Peyer's patch (tissue), 4 donors: Measurements from ENCODE around the gene CAPN5. TPM values are rescaled to one million over a fixed set of nuclear protein-coding genes. Genes with fewer than 3 reads are reported as not detected.

Experiments
- DNase-seq, 3 donors: peaks; one replicate each; pipeline ENCODE4 v3.0.0-alpha.2; 2017 to 2019
- H3K27ac ChIP-seq, 4 donors: fragments of 200-600 bp; sonication (generic); one replicate each; pipeline ENCODE4 v1.5.1; 2016 to 2019
- H3K27me3 ChIP-seq, 2 donors: fragments of 200-600 bp; sonication (generic); one replicate each; pipeline ENCODE4 v1.5.1; 2019
- H3K36me3 ChIP-seq, 3 donors: fragments of 200-600 bp; sonication (generic); one replicate each; pipeline ENCODE4 v1.5.1; 2016 to 2019
- H3K4me1 ChIP-seq, 4 donors: fragments of 200-600 bp; sonication (generic); one replicate each; pipeline ENCODE4 v1.5.1; 2016 to 2019
- H3K4me3 ChIP-seq, 4 donors: fragments of 200-600 bp; sonication (generic); 1 replicate in 3 of 4; 2 replicates in 1 of 4; pipeline ENCODE4 v1.5.1; 2016 to 2019; ENCODE audit warnings: mild to moderate bottlenecking in 1 of 4
- H3K9me3 ChIP-seq, 4 donors: fragments of 200-600 bp; sonication (generic); one replicate each; pipeline ENCODE4 v1.5.1; 2016 to 2019; ENCODE audit warnings: mild to moderate bottlenecking in 1 of 4
- POLR2A ChIP-seq, 2 donors: fragments of 450-650 bp; IDR thresholded peaks; one replicate each; pipeline ENCODE4 v1.5.1; 2017; ENCODE audit warnings: antibody characterized with exemption in 2 of 2, mild to moderate bottlenecking in 2 of 2, moderate library complexity in 2 of 2
- total RNA-seq, 4 donors: library from RNA; depleted of rRNA; stranded (reverse); fragments of >200 nt; gene quantifications; one replicate each; pipeline ENCODE4 v1.1.0, GENCODE V29; 2016
- TF ChIP-seq, protein P1 (sequence below), 6 experiments: fragments of 450-650 bp in 4 of 6; fragments of 200-600 bp in 2 of 6; sonication (generic) in 1 of 6; IDR thresholded peaks; one replicate each; pipeline ENCODE4 v1.5.1; 2017 to 2019; ENCODE audit warnings: antibody characterized with exemption in 6 of 6, mild to moderate bottlenecking in 3 of 6, moderate library complexity in 1 of 6

Gene CAPN5
- total RNA-seq, 4 donors from 2014 or later: 75.9 to 203 (median 162) TPM

DNA sequence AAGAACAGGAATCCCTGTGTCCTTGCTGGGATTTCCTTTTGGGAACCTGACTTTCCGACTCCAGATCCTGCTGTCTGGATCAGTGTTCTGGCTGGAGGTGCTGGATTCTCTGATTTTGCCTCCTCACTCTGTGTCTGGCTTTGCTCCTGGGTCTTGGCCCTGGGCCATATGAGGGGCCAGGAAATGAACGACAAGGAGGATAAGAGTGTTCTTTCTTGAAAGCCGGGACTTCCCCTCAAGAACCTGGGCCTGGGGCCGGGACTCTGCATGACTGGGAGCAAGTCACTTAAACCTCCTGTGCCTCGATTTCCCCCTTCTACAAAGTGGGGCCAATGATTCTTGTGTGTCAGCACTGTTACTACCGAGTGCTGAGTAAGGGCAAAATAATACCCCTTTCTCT is 58.4 kb downstream of the CAPN5 start:
- no peaks in the 10 kb centered on the region for H3K27me3 ChIP-seq
- no peaks in the 10 kb centered on the region for H3K9me3 ChIP-seq
- DNase-seq: no peak
- peaks cover 0 to 39% (median 0%) of the 10 kb centered on the region in 3 donors for H3K36me3 ChIP-seq
- no peak overlapping the region for H3K4me3 ChIP-seq
- peaks cover 0 to 19% (median 7%) of the 10 kb centered on the region in 4 donors for H3K4me1 ChIP-seq
- TF ChIP-seq POLR2A (IDR thresholded peaks at IDR 0.05): no peak
- TF ChIP-seq, protein P1, sequence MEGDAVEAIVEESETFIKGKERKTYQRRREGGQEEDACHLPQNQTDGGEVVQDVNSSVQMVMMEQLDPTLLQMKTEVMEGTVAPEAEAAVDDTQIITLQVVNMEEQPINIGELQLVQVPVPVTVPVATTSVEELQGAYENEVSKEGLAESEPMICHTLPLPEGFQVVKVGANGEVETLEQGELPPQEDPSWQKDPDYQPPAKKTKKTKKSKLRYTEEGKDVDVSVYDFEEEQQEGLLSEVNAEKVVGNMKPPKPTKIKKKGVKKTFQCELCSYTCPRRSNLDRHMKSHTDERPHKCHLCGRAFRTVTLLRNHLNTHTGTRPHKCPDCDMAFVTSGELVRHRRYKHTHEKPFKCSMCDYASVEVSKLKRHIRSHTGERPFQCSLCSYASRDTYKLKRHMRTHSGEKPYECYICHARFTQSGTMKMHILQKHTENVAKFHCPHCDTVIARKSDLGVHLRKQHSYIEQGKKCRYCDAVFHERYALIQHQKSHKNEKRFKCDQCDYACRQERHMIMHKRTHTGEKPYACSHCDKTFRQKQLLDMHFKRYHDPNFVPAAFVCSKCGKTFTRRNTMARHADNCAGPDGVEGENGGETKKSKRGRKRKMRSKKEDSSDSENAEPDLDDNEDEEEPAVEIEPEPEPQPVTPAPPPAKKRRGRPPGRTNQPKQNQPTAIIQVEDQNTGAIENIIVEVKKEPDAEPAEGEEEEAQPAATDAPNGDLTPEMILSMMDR (IDR thresholded peaks at IDR 0.05): no peak
- H3K27ac ChIP-seq: no peak overlapping the region

DNA sequence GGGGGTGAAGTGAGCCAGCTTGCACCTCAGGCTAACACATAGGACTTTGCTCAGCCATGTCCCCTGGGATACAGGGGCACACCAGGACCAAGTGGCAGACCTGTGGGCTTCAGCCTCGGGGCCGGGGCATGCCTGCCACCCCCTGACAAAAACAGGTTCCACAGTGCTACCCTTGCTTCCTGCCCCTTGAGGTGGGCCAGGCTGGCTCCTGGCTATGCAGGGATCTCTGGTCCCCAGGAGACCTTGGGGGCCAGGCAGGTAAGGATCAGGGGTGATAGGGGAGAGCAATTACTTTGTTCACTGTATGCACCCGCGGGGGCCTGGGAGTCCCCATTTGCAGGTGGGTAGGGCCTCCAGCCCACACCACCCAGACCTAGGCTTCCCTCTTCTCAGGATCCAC is 58.9 kb downstream of the CAPN5 start:
- TF ChIP-seq, protein P1 (IDR thresholded peaks at IDR 0.05): no peak
- no peak for TF ChIP-seq POLR2A (IDR thresholded peaks at IDR 0.05)
- no peak overlapping the region for H3K27ac ChIP-seq
- no peaks in the 10 kb centered on the region for H3K27me3 ChIP-seq
- H3K9me3 ChIP-seq: no peaks in the 10 kb centered on the region
- DNase-seq: no peak
- H3K4me1 ChIP-seq: peaks cover 0 to 19% (median 7%) of the 10 kb centered on the region in 4 donors
- H3K36me3 ChIP-seq: peaks cover 0 to 34% (median 0%) of the 10 kb centered on the region in 3 donors
- no peak overlapping the region for H3K4me3 ChIP-seq

DNA sequence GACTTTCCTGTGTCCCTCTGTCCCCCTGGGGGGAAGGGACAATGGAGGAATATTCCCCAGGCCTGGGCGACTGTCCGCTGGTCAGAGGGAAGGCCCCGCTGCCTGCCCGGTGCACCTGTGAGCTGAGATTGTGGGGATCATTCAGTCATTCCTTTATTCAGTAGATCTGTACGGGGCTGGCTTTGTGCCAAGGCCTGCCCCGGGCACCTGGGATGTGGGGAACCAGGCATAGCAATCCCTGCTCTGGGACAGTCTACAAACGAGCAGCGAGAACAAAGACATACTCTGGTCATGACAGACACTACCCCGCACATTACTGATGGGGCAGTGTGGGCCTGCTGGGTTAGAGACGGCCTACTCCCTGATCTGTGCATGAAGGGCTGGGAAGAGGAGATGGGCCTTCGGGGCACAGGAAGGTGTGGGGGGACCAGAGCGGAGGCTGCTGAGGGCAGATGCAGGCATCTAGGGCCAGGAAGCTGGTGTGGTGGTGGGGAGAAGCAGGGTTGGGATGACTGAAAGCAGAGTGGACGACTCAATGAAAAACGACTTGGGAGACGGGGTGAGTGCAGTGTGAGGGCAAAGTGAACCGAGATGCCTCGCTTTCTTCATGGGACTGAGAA is 59.5 kb downstream of the CAPN5 start:
- Histone ChIP-seq H3K9me3 (no peaks in the 10 kb centered on the region), H3K27me3 (no peaks in the 10 kb centered on the region), H3K27ac (no peak overlapping the region), H3K4me3 (no peak overlapping the region), H3K4me1 (peaks cover 0 to 25% (median 7%) of the 10 kb centered on the region in 4 donors), H3K36me3 (peaks cover 0 to 29% (median 0%) of the 10 kb centered on the region in 3 donors)
- DNase-seq: no peak
- TF ChIP-seq, protein P1 (IDR thresholded peaks at IDR 0.05): no peak
- TF ChIP-seq POLR2A (IDR thresholded peaks at IDR 0.05): no peak

DNA sequence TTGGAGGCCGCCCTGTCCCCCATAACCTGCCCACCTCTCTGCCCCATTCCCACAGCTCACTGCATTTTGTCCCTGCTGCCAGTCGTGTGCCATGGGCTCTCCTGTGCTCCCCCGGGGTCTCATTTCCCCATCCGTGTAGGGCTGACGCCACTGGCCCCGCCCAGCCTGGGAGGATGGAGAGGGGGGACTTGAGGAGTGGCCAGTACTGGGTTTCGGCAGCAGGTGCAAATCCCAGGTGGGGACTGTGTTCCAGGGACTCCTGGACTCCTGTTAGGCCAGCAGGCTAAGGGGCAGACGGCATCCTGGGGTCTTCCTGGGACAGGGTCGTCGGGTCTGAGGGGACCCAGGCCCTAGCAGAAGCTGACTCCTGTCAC is 60.1 kb downstream of the CAPN5 start:
- TF ChIP-seq, protein P1 (IDR thresholded peaks at IDR 0.05): no peak
- TF ChIP-seq POLR2A (IDR thresholded peaks at IDR 0.05): no peak
- Histone ChIP-seq H3K4me3 (peak overlapping the region; percentile 2 to 54 (median 45)), H3K4me1 (peaks cover 0 to 25% (median 7%) of the 10 kb centered on the region in 4 donors), H3K27ac (no peak overlapping the region), H3K9me3 (no peaks in the 10 kb centered on the region), H3K36me3 (peaks cover 0 to 23% (median 0%) of the 10 kb centered on the region in 3 donors), H3K27me3 (no peaks in the 10 kb centered on the region)
- no peak for DNase-seq

DNA sequence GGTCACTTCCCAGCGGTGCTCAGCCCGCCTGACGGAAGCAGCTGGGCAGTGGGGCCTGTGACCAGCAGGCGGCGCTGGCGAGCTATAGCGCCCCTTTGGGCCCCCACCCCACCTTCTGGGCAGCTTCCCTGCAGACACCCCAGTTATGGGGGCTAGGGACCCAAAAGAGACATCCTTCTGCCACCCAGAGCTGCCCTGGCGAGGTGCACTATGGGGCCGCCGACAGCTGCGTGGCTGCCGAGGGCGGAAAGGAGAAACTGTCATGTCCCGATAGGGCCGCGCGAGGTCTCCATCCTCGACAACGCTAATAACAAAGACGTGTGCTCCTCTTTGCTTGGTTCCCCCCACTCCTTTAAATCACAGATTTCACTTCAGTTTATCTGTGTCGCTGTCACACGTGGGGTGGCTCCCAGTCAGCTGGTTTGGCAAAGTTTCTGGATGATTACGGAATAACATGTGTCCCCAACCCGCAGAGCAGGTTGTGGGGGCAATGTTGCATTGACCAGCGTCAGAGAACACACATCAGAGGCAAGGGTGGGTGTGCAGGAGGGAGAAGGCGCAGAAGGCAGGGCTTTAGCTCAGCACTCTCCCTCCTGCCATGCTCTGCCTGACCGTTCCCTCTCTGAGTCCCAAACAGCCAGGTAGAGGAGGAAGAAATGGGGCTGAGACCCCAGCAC is 60.6 kb downstream of the CAPN5 start:
- no peaks in the 10 kb centered on the region for H3K9me3 ChIP-seq
- peaks cover 0 to 18% (median 0%) of the 10 kb centered on the region in 3 donors for H3K36me3 ChIP-seq
- H3K27ac ChIP-seq: peak overlapping the region in 1 of 4 donors; percentile 31
- no peaks in the 10 kb centered on the region for H3K27me3 ChIP-seq
- H3K4me1 ChIP-seq: peaks cover 0 to 25% (median 7%) of the 10 kb centered on the region in 4 donors
- H3K4me3 ChIP-seq: peak overlapping the region; percentile 2 to 54 (median 45)
- DNase-seq: peak; percentile 33 to 83 (median 76)
- no peak for TF ChIP-seq POLR2A (IDR thresholded peaks at IDR 0.05)
- TF ChIP-seq, protein P1 (IDR thresholded peaks at IDR 0.05): peak; percentile 83 to 100 (median 98)
